H1 (cell line): Measurements from ENCODE around the gene MYO3A. TPM values are rescaled to one million over a fixed set of nuclear protein-coding genes. Genes with fewer than 3 reads are reported as not detected.

ENCODE experiments used
- CBX5 ChIP-seq: fragments of 300-800, 300-1000 bp; sonication (generic); IDR thresholded peaks from 2 replicates; pipeline ENCODE4 v1.7.1; 2016; ENCODE audit warnings: antibody characterized with exemption, low read length, low read depth
- CEBPB ChIP-seq: IDR thresholded peaks from 2 replicates; pipeline ENCODE4 v1.6.1; 2012; ENCODE audit warnings: low read depth, low read length
- CHD7 ChIP-seq: fragments of 300-600 bp; sonication (generic); IDR thresholded peaks from 2 replicates; pipeline ENCODE4 v1.7.1; 2012; ENCODE audit warnings: low read length, moderate library complexity, mild to moderate bottlenecking, inconsistent platforms; ENCODE audit not compliant: insufficient replicate concordance
- USF2 ChIP-seq: IDR thresholded peaks from 2 replicates; pipeline ENCODE4 v1.6.1; 2011; ENCODE audit warnings: low read length, improper control_type of control experiment
- ZNF274 ChIP-seq: IDR thresholded peaks from 2 replicates; pipeline ENCODE4 v1.7.0; 2012; ENCODE audit warnings: low read length, borderline replicate concordance; ENCODE audit errors: extremely low read depth
- polyA plus RNA-seq, 7 experiments: library from polyadenylated mRNA; depleted of rRNA in 3 of 7; stranded (reverse) in 5 of 7; unstranded in 2 of 7; fragments of >200 nt in 5 of 7; fragments of 200-250 nt in 2 of 7; gene quantifications; 1 replicate in 5 of 7; 2 replicates in 1 of 7; 4 replicates in 1 of 7; pipeline versions ENCODE4 v1.2.1 to v1.2.3, GENCODE V29; 2011 to 2013; ENCODE audit warnings: missing spikeins in 2 of 7, mixed read lengths in 2 of 7
- total RNA-seq: library from RNA; stranded (reverse); fragmentation: NEBNext Ultra II Directional; extraction: Animal tissue kit (Norgen Biotek cat#: 25700); gene quantifications from 2 replicates; pipeline ENCODE4 v1.2.1, GENCODE V29; 2021

The MYO3A gene
- total and polyA plus RNA-seq, 2 of the 8 experiments (the other 6 are each of a cell fraction or from before 2014, with no cell fraction given): 3.9 to 5.3 TPM

- TF ChIP-seq CEBPB: no peak
- TF ChIP-seq USF2: no peak
- no peak for TF ChIP-seq CBX5
- no peak for TF ChIP-seq ZNF274
- TF ChIP-seq CHD7: no peak
These were observed at the start of gene MYO3A (continued) for GRCh38 chr10:25933653-25934608.
